ENCODE results near the gene CA9. TPM values are rescaled to one million over a fixed set of nuclear protein-coding genes. Genes with fewer than 3 reads are reported as not detected.

CA9 gene
- total RNA-seq, 1 donor from 2014 or later: 0.82 TPM

Small RNA genes lying within 50 kb of the gene (small RNA-seq; reads per million reads assigned to genes)
- gene RMRP (not detected), gene RN7SL22P (not detected)

Other genes with a start within 250 kb of the CA9 start
- 50.5 TPM for gene RUSC2, start 183.8 kb upstream of the CA9 start, total RNA-seq
- 12.2 TPM for gene TESK1, start 68.7 kb upstream of the CA9 start, total RNA-seq
- gene CD72, start 55.5 kb upstream of the CA9 start, total RNA-seq: 0.41 TPM
- gene SIT1, start 23.0 kb upstream of the CA9 start, total RNA-seq: not detected
- 133,388 TPM for gene RMRP, start 15.9 kb upstream of the CA9 start, total RNA-seq
- gene CCDC107, start 15.6 kb upstream of the CA9 start, total RNA-seq: 10.6 TPM
- 0.41 TPM for gene ARHGEF39, start 8.7 kb upstream of the CA9 start, total RNA-seq
- 11.0 TPM for gene TPM2, start 16.0 kb downstream of the CA9 start, total RNA-seq
- 16.3 TPM for gene TLN1, start 58.3 kb downstream of the CA9 start, total RNA-seq
- gene CREB3, start 58.7 kb downstream of the CA9 start, total RNA-seq: 30.6 TPM
- 48.9 TPM for gene GBA2, start 75.3 kb downstream of the CA9 start, total RNA-seq
- gene RGP1, start 75.4 kb downstream of the CA9 start, total RNA-seq: 10.2 TPM
- 0.41 TPM for gene MSMP, start 80.3 kb downstream of the CA9 start, total RNA-seq
- 11.0 TPM for gene NPR2, start 117.7 kb downstream of the CA9 start, total RNA-seq
- gene SPAG8, start 138.3 kb downstream of the CA9 start, total RNA-seq: 2.9 TPM
- gene HINT2, start 141.1 kb downstream of the CA9 start, total RNA-seq: 9.0 TPM
- not detected for gene FAM221B, start 154.8 kb downstream of the CA9 start, total RNA-seq
- gene TMEM8B, start 155.3 kb downstream of the CA9 start, total RNA-seq: 4.1 TPM
- not detected for gene OR13J1, start 196.5 kb downstream of the CA9 start, total RNA-seq
- gene HRCT1, start 232.3 kb downstream of the CA9 start, total RNA-seq: 0.82 TPM
- gene SPAAR, start 235.6 kb downstream of the CA9 start, total RNA-seq: 0.41 TPM